SK-N-SH treated with all-trans-retinoic acid at 6 μM for 48 hours (cell line): ENCODE results near the gene HEATR5B.

ENCODE experiments used
- ATAC-seq: fragments of 200-7000 bp; cut with Tn5 transposase; 3 replicates; pipeline ENCODE4 v1.9.1; 2020; ENCODE audit warnings: mild to moderate bottlenecking, moderate library complexity
- BACH2 ChIP-seq: fragments of 250-450 bp; sonication (Bioruptor Pico); IDR thresholded peaks from 2 replicates; pipeline ENCODE4 v1.9.0; 2021; ENCODE audit warnings: mild to moderate bottlenecking, borderline replicate concordance
- CSDC2 ChIP-seq: fragments of 250-450 bp; sonication (Bioruptor Pico); IDR thresholded peaks from 2 replicates; pipeline ENCODE4 v1.5.0; 2020; ENCODE audit warnings: mild to moderate bottlenecking, moderate library complexity
- GLIS3 ChIP-seq: fragments of 250-450 bp; sonication (Bioruptor Pico); IDR thresholded peaks from 2 replicates; pipeline ENCODE4 v1.5.0; 2020; ENCODE audit warnings: mild to moderate bottlenecking, moderate library complexity
- OSR1 ChIP-seq: fragments of 250-450 bp; sonication (Bioruptor Pico); IDR thresholded peaks from 2 replicates; pipeline ENCODE4 v1.8.0; 2022; ENCODE audit warnings: moderate library complexity, mild to moderate bottlenecking, inconsistent platforms
- RARB ChIP-seq: fragments of 250-450 bp; sonication (Bioruptor Pico); IDR thresholded peaks from 2 replicates; pipeline ENCODE4 v1.8.0; 2021; ENCODE audit warnings: mild to moderate bottlenecking, moderate library complexity
- SNAI2 ChIP-seq: fragments of 250-450 bp; sonication (Bioruptor Pico); IDR thresholded peaks from 2 replicates; pipeline ENCODE4 v1.5.0; 2020; ENCODE audit warnings: mild to moderate bottlenecking, moderate library complexity
- TCF4 ChIP-seq: fragments of 250-450 bp; sonication (Bioruptor Pico); IDR thresholded peaks from 2 replicates; pipeline ENCODE4 v1.8.0; 2021; ENCODE audit warnings: mild to moderate bottlenecking, moderate library complexity, borderline replicate concordance
- ZC3H10 ChIP-seq: fragments of 250-450 bp; sonication (Bioruptor Pico); IDR thresholded peaks from 2 replicates; pipeline ENCODE4 v1.5.1; 2021; ENCODE audit warnings: mild to moderate bottlenecking, moderate library complexity
- ZFP3 ChIP-seq: fragments of 250-450 bp; sonication (Bioruptor Pico); IDR thresholded peaks from 2 replicates; pipeline ENCODE4 v1.5.0; 2020; ENCODE audit warnings: mild to moderate bottlenecking, moderate library complexity
- ZFP30 ChIP-seq: fragments of 450-650 bp; formaldehyde crosslinking; IDR thresholded peaks from 2 replicates; pipeline ENCODE4 v1.5.0; 2022; ENCODE audit warnings: mild to moderate bottlenecking, moderate library complexity
- ZNF565 ChIP-seq: fragments of 450-650 bp; formaldehyde crosslinking; conservative IDR thresholded peaks from 2 replicates; pipeline ENCODE4 v1.5.0; 2020; ENCODE audit warnings: low read depth, mild to moderate bottlenecking, moderate library complexity
- ZNF70 ChIP-seq: fragments of 450-650 bp; formaldehyde crosslinking; IDR thresholded peaks from 2 replicates; pipeline ENCODE4 v1.5.0; 2020; ENCODE audit warnings: mild to moderate bottlenecking, moderate library complexity
- ZNF8 ChIP-seq: fragments of 450-650 bp; formaldehyde crosslinking; IDR thresholded peaks from 2 replicates; pipeline ENCODE4 v1.5.0; 2020; ENCODE audit warnings: mild to moderate bottlenecking, moderate library complexity
- TF ChIP-seq, protein P1 (sequence below): fragments of 250-450 bp; sonication (Bioruptor Pico); IDR thresholded peaks from 2 replicates; pipeline ENCODE4 v1.8.0; 2020; ENCODE audit warnings: mild to moderate bottlenecking, moderate library complexity, borderline replicate concordance
- TF ChIP-seq, protein P2 (sequence below): fragments of 250-450 bp; sonication (Bioruptor Pico); IDR thresholded peaks from 2 replicates; pipeline ENCODE4 v1.5.1; 2020; ENCODE audit warnings: low read depth, mild to moderate bottlenecking, moderate library complexity
- TF ChIP-seq, protein P3 (sequence below): fragments of 250-450 bp; sonication (Bioruptor Pico); IDR thresholded peaks from 2 replicates; pipeline ENCODE4 v1.5.0; 2020; ENCODE audit warnings: mild to moderate bottlenecking, moderate library complexity
- TF ChIP-seq, protein P4 (sequence below): fragments of 250-450 bp; sonication (Bioruptor Pico); IDR thresholded peaks from 2 replicates; pipeline ENCODE4 v1.8.0; 2021; ENCODE audit warnings: low read depth, mild to moderate bottlenecking, moderate library complexity, borderline replicate concordance

The HEATR5B gene

DNA sequence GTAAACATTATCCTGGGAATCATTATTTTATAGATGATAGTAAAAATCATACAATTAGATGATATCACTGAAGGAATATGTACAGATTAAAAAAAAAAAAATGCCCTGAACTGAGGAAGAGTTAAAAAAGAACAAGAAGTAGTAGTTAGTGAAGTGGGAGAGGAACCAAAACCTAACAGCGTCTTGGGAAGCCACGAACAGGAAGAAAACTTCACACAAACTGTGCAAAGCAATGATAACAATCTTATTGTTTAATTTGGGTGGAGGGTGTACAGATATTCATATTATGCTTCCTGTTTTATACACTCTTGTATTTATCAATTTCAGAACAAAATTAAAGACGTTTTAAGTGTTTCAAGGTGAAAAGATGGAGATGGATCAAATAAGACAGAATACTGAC is 3.5 kb downstream of the HEATR5B start (continued):
- no peak for TF ChIP-seq BACH2 (CRISPR knock-in tag)
- no peak for TF ChIP-seq SNAI2 (CRISPR knock-in tag)
- TF ChIP-seq, all 23 proteins: peak for 0

DNA sequence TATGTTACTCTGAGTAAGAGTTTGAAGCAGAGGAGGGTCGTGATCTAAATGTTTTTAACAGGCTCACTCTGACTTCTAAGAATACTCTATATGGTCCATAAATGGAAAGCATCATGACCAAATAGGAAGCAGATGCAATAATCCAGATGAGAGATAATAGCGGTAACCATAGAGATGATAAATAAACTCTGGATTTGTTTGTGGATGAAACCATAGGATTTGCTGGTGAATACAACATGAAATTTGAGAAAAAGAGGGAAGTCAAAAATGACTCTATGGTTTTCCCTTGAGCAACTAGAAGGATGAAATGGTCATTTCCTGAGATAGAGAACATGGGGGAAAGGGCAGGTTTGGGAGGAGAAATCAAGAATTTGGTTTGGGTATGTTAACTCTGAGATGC is 3.9 kb downstream of the HEATR5B start:
- TF ChIP-seq CSDC2, result no peak
- no peak for TF ChIP-seq ZNF70 (CRISPR knock-in tag)
- TF ChIP-seq, protein P1, sequence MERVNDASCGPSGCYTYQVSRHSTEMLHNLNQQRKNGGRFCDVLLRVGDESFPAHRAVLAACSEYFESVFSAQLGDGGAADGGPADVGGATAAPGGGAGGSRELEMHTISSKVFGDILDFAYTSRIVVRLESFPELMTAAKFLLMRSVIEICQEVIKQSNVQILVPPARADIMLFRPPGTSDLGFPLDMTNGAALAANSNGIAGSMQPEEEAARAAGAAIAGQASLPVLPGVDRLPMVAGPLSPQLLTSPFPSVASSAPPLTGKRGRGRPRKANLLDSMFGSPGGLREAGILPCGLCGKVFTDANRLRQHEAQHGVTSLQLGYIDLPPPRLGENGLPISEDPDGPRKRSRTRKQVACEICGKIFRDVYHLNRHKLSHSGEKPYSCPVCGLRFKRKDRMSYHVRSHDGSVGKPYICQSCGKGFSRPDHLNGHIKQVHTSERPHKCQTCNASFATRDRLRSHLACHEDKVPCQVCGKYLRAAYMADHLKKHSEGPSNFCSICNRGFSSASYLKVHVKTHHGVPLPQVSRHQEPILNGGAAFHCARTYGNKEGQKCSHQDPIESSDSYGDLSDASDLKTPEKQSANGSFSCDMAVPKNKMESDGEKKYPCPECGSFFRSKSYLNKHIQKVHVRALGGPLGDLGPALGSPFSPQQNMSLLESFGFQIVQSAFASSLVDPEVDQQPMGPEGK (CRISPR knock-in tag), result no peak
- no peak for TF ChIP-seq OSR1 (CRISPR knock-in tag)
- TF ChIP-seq ZNF8 (CRISPR knock-in tag), result no peak
- TF ChIP-seq GLIS3 (CRISPR knock-in tag), result no peak
- no peak for ATAC-seq

DNA sequence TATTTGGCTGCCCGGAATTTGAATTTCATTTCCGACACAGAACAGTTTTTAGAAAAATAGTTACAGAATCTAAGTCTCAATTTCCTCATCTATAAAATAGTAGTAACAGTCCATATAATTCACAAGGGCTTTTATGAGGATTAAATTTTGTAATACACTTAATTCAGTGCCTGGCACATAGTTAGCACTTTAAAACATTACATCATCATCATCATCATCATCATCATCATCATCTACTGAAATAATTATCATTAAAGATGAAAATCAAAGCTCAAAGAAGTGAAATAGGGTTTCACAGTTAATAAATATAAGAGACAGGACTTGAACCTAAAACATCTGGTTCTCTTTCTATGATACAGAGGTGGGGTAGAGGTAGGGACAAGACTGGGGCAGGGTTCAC is 13.2 kb downstream of the HEATR5B start:
- TF ChIP-seq, protein P1 (CRISPR knock-in tag), result no peak
- TF ChIP-seq ZFP30 (CRISPR knock-in tag) (no peak), ZFP3 (CRISPR knock-in tag) (no peak), RARB (CRISPR knock-in tag) (no peak), ZNF70 (CRISPR knock-in tag) (no peak)
- TF ChIP-seq, protein P2, sequence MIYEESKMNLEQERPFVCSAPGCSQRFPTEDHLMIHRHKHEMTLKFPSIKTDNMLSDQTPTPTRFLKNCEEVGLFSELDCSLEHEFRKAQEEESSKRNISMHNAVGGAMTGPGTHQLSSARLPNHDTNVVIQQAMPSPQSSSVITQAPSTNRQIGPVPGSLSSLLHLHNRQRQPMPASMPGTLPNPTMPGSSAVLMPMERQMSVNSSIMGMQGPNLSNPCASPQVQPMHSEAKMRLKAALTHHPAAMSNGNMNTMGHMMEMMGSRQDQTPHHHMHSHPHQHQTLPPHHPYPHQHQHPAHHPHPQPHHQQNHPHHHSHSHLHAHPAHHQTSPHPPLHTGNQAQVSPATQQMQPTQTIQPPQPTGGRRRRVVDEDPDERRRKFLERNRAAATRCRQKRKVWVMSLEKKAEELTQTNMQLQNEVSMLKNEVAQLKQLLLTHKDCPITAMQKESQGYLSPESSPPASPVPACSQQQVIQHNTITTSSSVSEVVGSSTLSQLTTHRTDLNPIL, result no peak
- TF ChIP-seq, all 23 proteins: peak for 0
- no peak for ATAC-seq

DNA sequence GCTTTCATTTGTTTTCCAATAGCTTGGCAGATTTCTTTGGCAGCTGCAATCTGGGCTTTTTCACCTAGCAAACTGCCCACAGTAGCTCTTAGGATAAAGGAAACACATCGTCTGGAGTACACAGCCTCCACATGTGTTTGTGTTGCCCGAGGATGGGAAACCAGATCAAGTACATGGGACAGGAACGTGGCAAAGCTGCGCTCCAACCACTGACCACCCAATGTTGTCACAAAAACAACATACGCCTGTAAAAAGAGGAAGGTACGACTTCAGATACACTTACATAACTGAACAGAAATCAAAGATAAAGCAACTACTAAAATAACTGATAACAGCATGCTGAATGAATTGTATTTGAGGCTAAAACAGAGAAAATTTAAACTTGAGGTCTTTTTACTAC is 15.5 kb downstream of the HEATR5B start:
- TF ChIP-seq ZFP30 (CRISPR knock-in tag) (no peak), BACH2 (CRISPR knock-in tag) (no peak)
- ATAC-seq, result no peak

DNA sequence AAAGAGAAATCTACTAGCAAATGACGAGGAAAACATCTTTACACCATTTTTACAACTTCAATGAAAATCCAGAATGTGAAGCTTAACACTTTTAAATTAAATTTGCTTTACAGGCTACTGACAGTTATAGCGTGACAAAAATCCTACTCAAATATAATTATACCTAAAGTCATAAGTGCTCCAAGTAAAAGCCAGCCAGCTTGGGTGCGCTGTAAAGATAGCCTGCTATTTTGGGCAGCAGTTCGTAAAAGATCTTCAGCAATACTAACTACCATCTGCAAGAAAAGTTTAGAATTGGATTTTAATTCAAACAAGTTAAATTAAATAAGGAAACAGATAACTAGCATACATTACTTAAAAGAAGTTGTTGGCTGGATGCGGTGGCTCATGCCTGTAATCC is 22.4 kb downstream of the HEATR5B start:
- ATAC-seq, result no peak
- TF ChIP-seq, protein P1 (CRISPR knock-in tag), result no peak
- TF ChIP-seq ZFP3 (CRISPR knock-in tag), result no peak
- TF ChIP-seq CSDC2, result no peak
- TF ChIP-seq ZNF565 (CRISPR knock-in tag), result no peak
- no peak for TF ChIP-seq ZNF70 (CRISPR knock-in tag)
- no peak for TF ChIP-seq GLIS3 (CRISPR knock-in tag)
- no peak for TF ChIP-seq SNAI2 (CRISPR knock-in tag)
- TF ChIP-seq ZC3H10 (CRISPR knock-in tag), result no peak
- no peak for TF ChIP-seq TCF4 (CRISPR knock-in tag)
- no peak for TF ChIP-seq BACH2 (CRISPR knock-in tag)
- TF ChIP-seq, protein P3, sequence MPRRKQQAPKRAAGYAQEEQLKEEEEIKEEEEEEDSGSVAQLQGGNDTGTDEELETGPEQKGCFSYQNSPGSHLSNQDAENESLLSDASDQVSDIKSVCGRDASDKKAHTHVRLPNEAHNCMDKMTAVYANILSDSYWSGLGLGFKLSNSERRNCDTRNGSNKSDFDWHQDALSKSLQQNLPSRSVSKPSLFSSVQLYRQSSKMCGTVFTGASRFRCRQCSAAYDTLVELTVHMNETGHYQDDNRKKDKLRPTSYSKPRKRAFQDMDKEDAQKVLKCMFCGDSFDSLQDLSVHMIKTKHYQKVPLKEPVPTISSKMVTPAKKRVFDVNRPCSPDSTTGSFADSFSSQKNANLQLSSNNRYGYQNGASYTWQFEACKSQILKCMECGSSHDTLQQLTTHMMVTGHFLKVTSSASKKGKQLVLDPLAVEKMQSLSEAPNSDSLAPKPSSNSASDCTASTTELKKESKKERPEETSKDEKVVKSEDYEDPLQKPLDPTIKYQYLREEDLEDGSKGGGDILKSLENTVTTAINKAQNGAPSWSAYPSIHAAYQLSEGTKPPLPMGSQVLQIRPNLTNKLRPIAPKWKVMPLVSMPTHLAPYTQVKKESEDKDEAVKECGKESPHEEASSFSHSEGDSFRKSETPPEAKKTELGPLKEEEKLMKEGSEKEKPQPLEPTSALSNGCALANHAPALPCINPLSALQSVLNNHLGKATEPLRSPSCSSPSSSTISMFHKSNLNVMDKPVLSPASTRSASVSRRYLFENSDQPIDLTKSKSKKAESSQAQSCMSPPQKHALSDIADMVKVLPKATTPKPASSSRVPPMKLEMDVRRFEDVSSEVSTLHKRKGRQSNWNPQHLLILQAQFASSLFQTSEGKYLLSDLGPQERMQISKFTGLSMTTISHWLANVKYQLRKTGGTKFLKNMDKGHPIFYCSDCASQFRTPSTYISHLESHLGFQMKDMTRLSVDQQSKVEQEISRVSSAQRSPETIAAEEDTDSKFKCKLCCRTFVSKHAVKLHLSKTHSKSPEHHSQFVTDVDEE (CRISPR knock-in tag), result no peak
- no peak for TF ChIP-seq OSR1 (CRISPR knock-in tag)
- TF ChIP-seq, protein P4, sequence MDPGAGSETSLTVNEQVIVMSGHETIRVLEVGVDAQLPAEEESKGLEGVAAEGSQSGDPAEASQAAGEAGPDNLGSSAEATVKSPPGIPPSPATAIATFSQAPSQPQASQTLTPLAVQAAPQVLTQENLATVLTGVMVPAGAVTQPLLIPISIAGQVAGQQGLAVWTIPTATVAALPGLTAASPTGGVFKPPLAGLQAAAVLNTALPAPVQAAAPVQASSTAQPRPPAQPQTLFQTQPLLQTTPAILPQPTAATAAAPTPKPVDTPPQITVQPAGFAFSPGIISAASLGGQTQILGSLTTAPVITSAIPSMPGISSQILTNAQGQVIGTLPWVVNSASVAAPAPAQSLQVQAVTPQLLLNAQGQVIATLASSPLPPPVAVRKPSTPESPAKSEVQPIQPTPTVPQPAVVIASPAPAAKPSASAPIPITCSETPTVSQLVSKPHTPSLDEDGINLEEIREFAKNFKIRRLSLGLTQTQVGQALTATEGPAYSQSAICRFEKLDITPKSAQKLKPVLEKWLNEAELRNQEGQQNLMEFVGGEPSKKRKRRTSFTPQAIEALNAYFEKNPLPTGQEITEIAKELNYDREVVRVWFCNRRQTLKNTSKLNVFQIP (CRISPR knock-in tag), result no peak
- TF ChIP-seq RARB (CRISPR knock-in tag), result no peak
- TF ChIP-seq ZNF8 (CRISPR knock-in tag), result no peak
- TF ChIP-seq, all 23 proteins: peak for 0
